GM13977 (cell line): Measurements from ENCODE around the gene FXYD5.

Source experiments
- DNase-seq: peaks from one replicate; pipeline ENCODE4 v3.0.0; 2012; ENCODE audit warnings: low spot score
- CTCF ChIP-seq: IDR thresholded peaks from 2 replicates; pipeline ENCODE4 v1.5.1; 2012; ENCODE audit warnings: mild to moderate bottlenecking, control low read depth; ENCODE audit not compliant: insufficient read depth; ENCODE audit errors: extremely low read depth, missing control alignments
- in situ Hi-C: fragments of 300-500 bp; cut with MboI; formaldehyde crosslinking; loops from one replicate; pipeline ENCODE4 v1.12.0; 2022; ENCODE audit warnings: low sequenced_read_pairs, low pct_unique_long_range_greater_than_20kb, mixed read lengths, inconsistent platforms; ENCODE audit not compliant: unreplicated experiment

Gene FXYD5

GRCh38 chr19:35168196-35168595 is 13.7 kb downstream of the FXYD5 start:
- no peak for DNase-seq
- TF ChIP-seq CTCF: no peak
- in situ Hi-C loops: no loop called here

GRCh38 chr19:35169221-35169995 is 14.9 kb downstream of the FXYD5 start:
- DNase-seq: no peak
- no peak for TF ChIP-seq CTCF
- in situ Hi-C loops: no loop called here

- no peak for DNase-seq
- no peak for TF ChIP-seq CTCF
- in situ Hi-C loops: no loop called here
These were observed 16.0 kb downstream of the FXYD5 start for GRCh38 chr19:35170359-35171061.

- in situ Hi-C loops: no loop called here
- DNase-seq: no peak
- TF ChIP-seq CTCF: no peak
These were observed 17.2 kb downstream of the FXYD5 start for GRCh38 chr19:35171730-35172129.

- no peak for DNase-seq
- TF ChIP-seq CTCF: no peak
- in situ Hi-C loops: no loop called here
These were observed 19.7 kb downstream of the FXYD5 start for GRCh38 chr19:35174226-35174625.

GRCh38 chr19:35176181-35176570 is 21.6 kb downstream of the FXYD5 start:
- in situ Hi-C loops: no loop called here
- no peak for TF ChIP-seq CTCF
- no peak for DNase-seq
